ENCODE results near the gene UVSSA. TPM values are rescaled to one million over a fixed set of nuclear protein-coding genes. Genes with fewer than 3 reads are reported as not detected.

UVSSA gene, protein sequence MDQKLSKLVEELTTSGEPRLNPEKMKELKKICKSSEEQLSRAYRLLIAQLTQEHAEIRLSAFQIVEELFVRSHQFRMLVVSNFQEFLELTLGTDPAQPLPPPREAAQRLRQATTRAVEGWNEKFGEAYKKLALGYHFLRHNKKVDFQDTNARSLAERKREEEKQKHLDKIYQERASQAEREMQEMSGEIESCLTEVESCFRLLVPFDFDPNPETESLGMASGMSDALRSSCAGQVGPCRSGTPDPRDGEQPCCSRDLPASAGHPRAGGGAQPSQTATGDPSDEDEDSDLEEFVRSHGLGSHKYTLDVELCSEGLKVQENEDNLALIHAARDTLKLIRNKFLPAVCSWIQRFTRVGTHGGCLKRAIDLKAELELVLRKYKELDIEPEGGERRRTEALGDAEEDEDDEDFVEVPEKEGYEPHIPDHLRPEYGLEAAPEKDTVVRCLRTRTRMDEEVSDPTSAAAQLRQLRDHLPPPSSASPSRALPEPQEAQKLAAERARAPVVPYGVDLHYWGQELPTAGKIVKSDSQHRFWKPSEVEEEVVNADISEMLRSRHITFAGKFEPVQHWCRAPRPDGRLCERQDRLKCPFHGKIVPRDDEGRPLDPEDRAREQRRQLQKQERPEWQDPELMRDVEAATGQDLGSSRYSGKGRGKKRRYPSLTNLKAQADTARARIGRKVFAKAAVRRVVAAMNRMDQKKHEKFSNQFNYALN
- 10 to 100 TPM; 12.1 to 24.7 (median 19.1) TPM for total RNA-seq
- polyA plus RNA-seq: 1 to 10 TPM; 3.8 to 6.6 TPM
- long read RNA-seq, donor 1, partial matches to known transcripts: 6 of 10 reads
- long read RNA-seq, donor 1, other reads (novel, unspliced or antisense): 4 of 10 reads
- long read RNA-seq, donor 2, full-length matches to known transcripts: 5 of 5 reads
- long read RNA-seq, donor 2, partial matches to known transcripts: 0 of 5 reads
- long read RNA-seq, donor 2, other reads (novel, unspliced or antisense): 0 of 5 reads
- long read RNA-seq, donor 3, full-length matches to known transcripts: 1 of 22 reads
- long read RNA-seq, donor 3, partial matches to known transcripts: 6 of 22 reads
- long read RNA-seq, donor 3, other reads (novel, unspliced or antisense): 15 of 22 reads

DNA sequence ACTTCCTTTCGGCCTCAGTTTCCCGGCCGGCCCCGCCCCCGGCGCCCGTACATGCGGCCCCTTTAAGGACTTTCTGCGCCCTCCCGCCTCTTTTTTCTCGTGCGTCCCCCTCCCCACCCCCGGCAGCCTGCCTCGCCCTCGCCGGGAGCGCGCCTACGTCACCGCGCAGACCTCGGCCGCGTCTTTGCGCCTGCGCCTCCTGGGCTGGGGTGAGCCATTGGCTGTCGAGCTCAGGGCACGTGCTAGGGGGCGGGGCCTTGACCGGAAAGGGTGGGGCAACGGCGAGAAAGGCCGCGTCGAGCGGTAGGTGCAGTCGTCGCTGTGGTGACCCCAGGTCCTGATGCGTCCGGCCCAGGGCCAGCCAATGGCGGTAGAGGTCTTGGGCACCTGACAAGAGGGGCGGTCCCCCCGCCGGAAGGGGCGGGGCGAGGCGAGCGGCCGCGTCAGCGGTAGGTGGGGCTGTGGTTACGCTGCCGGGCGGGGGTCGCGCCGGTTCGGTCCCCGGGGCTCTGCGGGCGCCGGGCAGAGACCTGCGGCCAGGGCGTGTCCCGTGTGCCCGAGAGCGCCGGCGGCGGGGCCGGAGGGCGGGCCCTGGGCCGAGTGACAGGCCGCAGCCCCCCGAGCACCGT, at the start of gene UVSSA:
UVSSA (plus strand) TSS at position 428 of the 629 bp plus-strand sequence. CDS start 884 bp downstream, outside the sequence.
- Histone ChIP-seq H3K36me3 (no peaks in the 10 kb centered on the region), H3K27me3 (no peaks in the 10 kb centered on the region), H3K27ac (peak within 1 kb of the TSS; percentile 75 to 100), H3K9me3 (no peaks in the 10 kb centered on the region), H3K4me3 (peak within 1 kb of the TSS; percentile 83), H3K4me1 (ENCODE audit: insufficient read depth) (peaks cover 2% of the 10 kb centered on the region)
- TF ChIP-seq EP300 (IDR thresholded peaks at IDR 0.05) (peak; percentile 94), POLR2A (IDR thresholded peaks at IDR 0.05) (peak; percentile 97)
- TF ChIP-seq, protein P1, sequence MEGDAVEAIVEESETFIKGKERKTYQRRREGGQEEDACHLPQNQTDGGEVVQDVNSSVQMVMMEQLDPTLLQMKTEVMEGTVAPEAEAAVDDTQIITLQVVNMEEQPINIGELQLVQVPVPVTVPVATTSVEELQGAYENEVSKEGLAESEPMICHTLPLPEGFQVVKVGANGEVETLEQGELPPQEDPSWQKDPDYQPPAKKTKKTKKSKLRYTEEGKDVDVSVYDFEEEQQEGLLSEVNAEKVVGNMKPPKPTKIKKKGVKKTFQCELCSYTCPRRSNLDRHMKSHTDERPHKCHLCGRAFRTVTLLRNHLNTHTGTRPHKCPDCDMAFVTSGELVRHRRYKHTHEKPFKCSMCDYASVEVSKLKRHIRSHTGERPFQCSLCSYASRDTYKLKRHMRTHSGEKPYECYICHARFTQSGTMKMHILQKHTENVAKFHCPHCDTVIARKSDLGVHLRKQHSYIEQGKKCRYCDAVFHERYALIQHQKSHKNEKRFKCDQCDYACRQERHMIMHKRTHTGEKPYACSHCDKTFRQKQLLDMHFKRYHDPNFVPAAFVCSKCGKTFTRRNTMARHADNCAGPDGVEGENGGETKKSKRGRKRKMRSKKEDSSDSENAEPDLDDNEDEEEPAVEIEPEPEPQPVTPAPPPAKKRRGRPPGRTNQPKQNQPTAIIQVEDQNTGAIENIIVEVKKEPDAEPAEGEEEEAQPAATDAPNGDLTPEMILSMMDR (IDR thresholded peaks at IDR 0.05): no peak
- intact Hi-C loops (cut with DNase I): loop anchor here (2.0 to 10.0 kb wide), 6 partner anchors 60 to 375 kb away; partner anchors contain the start of genes CTBP1 (in 3 of the 4), MAEA (in 1 of the 4), SPON2 (in 1 of the 4) and TACC3 (in 1 of the 4)
- DNase-seq: peak; percentile 100
- 0 to 1% (median 0%) methylated on average over 61 to 76 of the region's 76 CpGs for WGBS, 3 donors

GRCh38 chr4:1297456-1298325, 49.3 kb upstream of the UVSSA start:
- no peaks in the 10 kb centered on the region for H3K36me3 ChIP-seq
- no peaks in the 10 kb centered on the region for H3K9me3 ChIP-seq
- no peak for DNase-seq
- peaks cover 20% of the 10 kb centered on the region for H3K4me1 ChIP-seq (ENCODE audit: insufficient read depth)
- no peak overlapping the region for H3K4me3 ChIP-seq
- no peak for TF ChIP-seq EP300 (IDR thresholded peaks at IDR 0.05)
- TF ChIP-seq, protein P1 (IDR thresholded peaks at IDR 0.05): no peak
- intact Hi-C loops (cut with DNase I): no loop called here
- 77 to 91% (median 91%) methylated on average over 32 of the region's 32 CpGs for WGBS, 3 donors
- no peaks in the 10 kb centered on the region for H3K27me3 ChIP-seq
- H3K27ac ChIP-seq: no peak overlapping the region

- no peaks in the 10 kb centered on the region for H3K9me3 ChIP-seq
- 88 to 94% (median 91%) methylated on average over 7 of the region's 7 CpGs for WGBS, 3 donors
- H3K36me3 ChIP-seq: no peaks in the 10 kb centered on the region
- no peak for TF ChIP-seq EP300 (IDR thresholded peaks at IDR 0.05)
- TF ChIP-seq POLR2A (IDR thresholded peaks at IDR 0.05): no peak
- TF ChIP-seq, protein P1 (IDR thresholded peaks at IDR 0.05): no peak
- H3K4me3 ChIP-seq: no peak overlapping the region
- no peak overlapping the region for H3K27ac ChIP-seq
- no peak for DNase-seq
- H3K4me1 ChIP-seq (ENCODE audit: insufficient read depth): peaks cover 19% of the 10 kb centered on the region
- H3K27me3 ChIP-seq: no peaks in the 10 kb centered on the region
- intact Hi-C loops (cut with DNase I): no loop called here
These were observed 48.5 kb upstream of the UVSSA start for GRCh38 chr4:1298461-1298860.

All from ovary (tissue), 10 donors.